GM13977 (cell line): Measurements from ENCODE around the gene KRTAP4-11.

Experiments
- DNase-seq: peaks from one replicate; pipeline ENCODE4 v3.0.0; 2012; ENCODE audit warnings: low spot score
- in situ Hi-C: fragments of 300-500 bp; cut with MboI; formaldehyde crosslinking; loops from one replicate; pipeline ENCODE4 v1.12.0; 2022; ENCODE audit warnings: low sequenced_read_pairs, low pct_unique_long_range_greater_than_20kb, mixed read lengths, inconsistent platforms; ENCODE audit not compliant: unreplicated experiment
- TF ChIP-seq, protein P1 (sequence below): IDR thresholded peaks from 2 replicates; pipeline ENCODE4 v1.5.1; 2012; ENCODE audit warnings: mild to moderate bottlenecking, control low read depth; ENCODE audit not compliant: insufficient read depth; ENCODE audit errors: extremely low read depth, missing control alignments

Gene KRTAP4-11

GRCh38 chr17:41082626-41083025 lies 35.5 kb downstream of the KRTAP4-11 start:
- no peak for DNase-seq
- TF ChIP-seq, protein P1, sequence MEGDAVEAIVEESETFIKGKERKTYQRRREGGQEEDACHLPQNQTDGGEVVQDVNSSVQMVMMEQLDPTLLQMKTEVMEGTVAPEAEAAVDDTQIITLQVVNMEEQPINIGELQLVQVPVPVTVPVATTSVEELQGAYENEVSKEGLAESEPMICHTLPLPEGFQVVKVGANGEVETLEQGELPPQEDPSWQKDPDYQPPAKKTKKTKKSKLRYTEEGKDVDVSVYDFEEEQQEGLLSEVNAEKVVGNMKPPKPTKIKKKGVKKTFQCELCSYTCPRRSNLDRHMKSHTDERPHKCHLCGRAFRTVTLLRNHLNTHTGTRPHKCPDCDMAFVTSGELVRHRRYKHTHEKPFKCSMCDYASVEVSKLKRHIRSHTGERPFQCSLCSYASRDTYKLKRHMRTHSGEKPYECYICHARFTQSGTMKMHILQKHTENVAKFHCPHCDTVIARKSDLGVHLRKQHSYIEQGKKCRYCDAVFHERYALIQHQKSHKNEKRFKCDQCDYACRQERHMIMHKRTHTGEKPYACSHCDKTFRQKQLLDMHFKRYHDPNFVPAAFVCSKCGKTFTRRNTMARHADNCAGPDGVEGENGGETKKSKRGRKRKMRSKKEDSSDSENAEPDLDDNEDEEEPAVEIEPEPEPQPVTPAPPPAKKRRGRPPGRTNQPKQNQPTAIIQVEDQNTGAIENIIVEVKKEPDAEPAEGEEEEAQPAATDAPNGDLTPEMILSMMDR = no peak
- in situ Hi-C loops = no loop called here

DNA sequence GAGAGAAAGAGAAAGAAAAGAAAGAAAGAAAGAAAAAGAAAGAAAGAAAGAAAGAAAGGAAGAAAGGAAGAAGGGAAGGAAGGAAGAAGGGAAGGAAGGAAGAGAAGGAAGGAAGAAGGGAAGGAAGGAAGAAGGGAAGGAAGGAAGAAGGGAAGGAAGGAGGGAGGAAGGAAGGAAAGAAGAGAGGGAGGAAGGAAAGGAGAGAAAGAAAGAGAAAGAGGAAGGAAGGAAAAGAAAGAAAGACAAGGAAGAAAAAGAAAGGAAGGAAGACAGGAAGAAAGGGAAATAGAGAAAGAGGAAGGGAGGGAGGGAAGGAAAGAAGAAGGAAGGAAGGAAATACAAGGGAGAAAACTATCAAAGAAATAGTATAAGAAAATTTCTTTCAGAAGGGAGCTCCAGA lies 41.4 kb downstream of the KRTAP4-11 start:
- no peak for DNase-seq
- TF ChIP-seq, protein P1 = no peak
- in situ Hi-C loops = no loop called here

GRCh38 chr17:41073676-41074075 lies 44.5 kb downstream of the KRTAP4-11 start:
- DNase-seq = no peak
- in situ Hi-C loops = no loop called here
- TF ChIP-seq, protein P1 = no peak

- in situ Hi-C loops = no loop called here
Observed at GRCh38 chr17:41071606-41072360, 46.4 kb downstream of the KRTAP4-11 start.

DNA sequence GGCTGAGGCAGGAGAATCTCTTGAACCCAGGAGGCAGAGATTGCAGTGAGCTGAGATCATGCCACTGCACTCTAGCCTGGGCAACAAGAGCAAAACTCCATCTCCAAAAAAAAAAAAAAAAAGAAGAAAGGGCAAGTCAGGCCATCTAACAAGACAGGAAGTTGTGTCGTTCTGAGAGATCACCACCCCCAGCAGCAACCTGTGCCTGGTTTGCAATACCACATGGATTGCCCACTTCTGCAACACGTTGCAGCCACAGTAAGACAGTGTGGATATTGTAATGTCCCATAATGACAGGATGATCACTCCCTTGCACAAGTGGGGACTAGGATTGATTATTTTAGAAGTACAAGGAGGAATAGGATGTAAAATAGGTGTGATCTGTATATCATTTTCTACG lies 49.1 kb downstream of the KRTAP4-11 start:
- in situ Hi-C loops = no loop called here

More at GRCh38 chr17:41071606-41072360, 46.4 kb downstream of the KRTAP4-11 start:
- no peak for DNase-seq
- TF ChIP-seq, protein P1 = no peak

GRCh38 chr17:41067281-41067680 lies 50.9 kb downstream of the KRTAP4-11 start:
- DNase-seq = no peak
- in situ Hi-C loops = no loop called here

More for the DNA sequence above, 49.1 kb downstream of the KRTAP4-11 start:
- TF ChIP-seq, protein P1 = no peak
- no peak for DNase-seq

More at GRCh38 chr17:41067281-41067680, 50.9 kb downstream of the KRTAP4-11 start:
- TF ChIP-seq, protein P1 = no peak
